HG03520 (cell line): ENCODE measurements around the gene PNPLA5.
"Not testable (repeated sequence)": the region's sequence is repeated elsewhere in the genome, so short reads cannot be mapped to it uniquely, and the experiment has no call there.

Source experiments
- ATAC-seq: cut with Tn5 transposase; IDR thresholded peaks from one replicate; pipeline ENCODE4 v1.9.1; 2021; ENCODE audit warnings: mild to moderate bottlenecking, moderate library complexity; ENCODE audit not compliant: unreplicated experiment

The PNPLA5 gene

GRCh38 chr22:43903033-43903432, 11.2 kb upstream of the PNPLA5 start:
- not testable (repeated sequence) for ATAC-seq

- ATAC-seq, result no peak
Observed at GRCh38 chr22:43901976-43902643, 10.3 kb upstream of the PNPLA5 start.

- no peak for ATAC-seq
Observed at GRCh38 chr22:43900206-43900605, 8.4 kb upstream of the PNPLA5 start.

- no peak for ATAC-seq
Observed at GRCh38 chr22:43897751-43898261, 6.0 kb upstream of the PNPLA5 start.

DNA sequence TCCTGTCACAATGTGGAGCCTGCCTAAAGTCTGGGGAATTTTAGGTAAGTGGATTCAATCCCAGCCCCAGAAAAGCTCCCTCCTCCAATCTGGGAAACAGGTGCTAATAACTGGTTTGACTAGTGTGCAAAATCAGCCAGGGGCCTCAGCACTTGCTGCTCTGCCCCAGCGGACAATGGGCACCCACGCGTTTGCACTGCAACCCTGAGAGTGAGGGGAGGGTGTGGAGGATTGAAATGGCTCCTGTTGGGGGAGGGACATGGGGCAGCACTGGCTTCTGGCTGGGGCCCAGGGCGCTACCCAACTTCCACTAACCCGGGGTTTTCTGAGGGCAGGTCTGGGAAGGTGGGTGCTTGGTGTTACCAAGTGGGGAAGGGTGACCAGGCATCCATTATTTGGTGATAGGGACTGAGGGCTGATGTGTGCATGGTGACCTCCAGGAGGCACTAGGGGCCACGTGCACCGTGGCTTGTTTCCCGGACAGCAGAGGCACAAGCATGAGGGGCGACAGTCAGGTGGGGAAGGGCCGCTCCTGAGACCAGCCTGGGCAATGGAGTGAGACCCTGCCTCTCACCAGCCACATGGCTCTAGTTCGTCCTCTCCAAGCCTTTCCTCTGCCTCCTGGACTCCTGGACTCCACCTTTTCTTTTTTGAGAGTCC, 4.3 kb upstream of the PNPLA5 start:
- ATAC-seq, result no peak

GRCh38 chr22:43894122-43894521, 2.3 kb upstream of the PNPLA5 start:
- no peak for ATAC-seq

- no peak for ATAC-seq
Observed at GRCh38 chr22:43893266-43893665, 1.5 kb upstream of the PNPLA5 start.

GRCh38 chr22:43892183-43892894, 526 bp upstream of the PNPLA5 start:
- ATAC-seq, result no peak

DNA sequence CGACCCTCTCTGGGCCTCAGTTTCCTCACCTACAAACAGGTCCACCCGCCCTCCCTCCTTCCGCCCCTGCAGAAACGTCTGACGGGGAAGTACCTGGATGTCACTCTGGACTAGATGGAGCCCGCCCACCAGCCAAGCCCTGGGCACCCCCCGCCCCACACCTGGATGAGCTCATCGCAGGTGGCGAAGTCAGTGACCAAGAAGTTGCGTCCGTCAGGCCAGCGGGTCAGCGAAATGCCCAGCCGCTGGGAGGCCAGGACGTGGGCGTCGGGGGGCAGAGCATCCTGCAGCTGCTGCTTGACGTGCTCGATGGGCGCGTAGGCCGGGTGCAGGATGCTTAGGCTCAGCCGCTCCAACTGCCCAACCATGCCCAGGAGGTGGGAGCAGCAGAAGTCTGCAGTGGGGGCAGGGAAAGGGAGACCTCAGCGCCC, 897 bp downstream of the PNPLA5 start:
- no peak for ATAC-seq

- no peak for ATAC-seq
Observed at GRCh38 chr22:43889860-43890253, 2.0 kb downstream of the PNPLA5 start.

DNA sequence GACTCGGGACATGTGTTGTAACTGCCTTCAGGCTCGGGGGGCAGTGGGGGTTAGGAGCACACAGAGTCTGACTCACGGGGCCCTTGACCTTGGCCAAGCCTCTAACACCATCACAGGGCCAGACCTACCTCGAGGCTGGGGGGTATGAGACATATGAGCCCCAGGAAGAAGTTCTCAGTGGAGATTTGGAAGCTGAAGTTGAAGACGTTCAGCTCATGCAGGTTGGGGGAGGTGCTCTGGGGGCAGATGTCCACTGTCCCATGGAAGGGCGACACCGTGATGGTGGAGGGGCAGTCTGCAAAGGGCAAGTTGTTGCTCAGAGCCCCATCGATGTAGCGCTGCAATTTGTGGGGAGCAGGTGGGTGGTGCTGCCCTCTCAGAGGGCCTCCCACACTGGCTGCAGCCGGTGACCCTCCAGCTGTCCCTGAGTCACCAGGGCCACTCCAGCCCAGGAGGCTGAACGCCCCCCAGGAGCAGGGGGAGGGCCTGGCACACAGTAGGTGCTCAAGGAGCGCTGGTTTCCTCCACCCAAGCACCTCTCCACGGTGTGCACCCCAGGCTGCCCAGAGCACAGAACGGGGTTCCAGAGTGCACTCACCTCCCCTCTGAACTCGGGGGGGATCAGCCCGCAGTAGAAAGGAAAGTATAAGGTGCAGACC, 2.5 kb downstream of the PNPLA5 start:
- ATAC-seq, result no peak

- no peak for ATAC-seq
Observed at GRCh38 chr22:43888740-43889139, 3.1 kb downstream of the PNPLA5 start.

GRCh38 chr22:43887391-43887790, 4.4 kb downstream of the PNPLA5 start:
- ATAC-seq, result no peak

- ATAC-seq, result no peak
Observed at GRCh38 chr22:43886231-43886630, 5.6 kb downstream of the PNPLA5 start.

DNA sequence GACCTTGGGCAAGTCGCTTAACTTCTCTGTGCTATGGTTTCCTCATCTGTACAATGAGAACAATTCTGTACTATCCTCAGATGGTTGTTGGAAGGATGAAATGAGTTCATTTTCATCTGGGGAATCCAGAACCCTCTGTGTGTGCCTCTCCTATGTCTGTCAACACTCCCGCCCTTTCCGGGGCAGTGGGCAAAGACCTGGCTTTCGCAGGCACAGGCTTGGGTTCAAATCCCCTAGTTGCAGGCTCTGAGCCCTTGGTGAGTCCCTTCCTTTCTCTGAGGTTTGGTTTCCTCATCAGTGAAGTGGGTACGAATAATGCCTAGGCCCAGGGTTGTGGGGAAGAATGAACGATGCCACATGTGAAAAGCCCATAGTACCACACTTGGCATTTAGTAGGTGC, 6.0 kb downstream of the PNPLA5 start:
- no peak for ATAC-seq

GRCh38 chr22:43885319-43885671, 6.5 kb downstream of the PNPLA5 start:
- ATAC-seq, result no peak

DNA sequence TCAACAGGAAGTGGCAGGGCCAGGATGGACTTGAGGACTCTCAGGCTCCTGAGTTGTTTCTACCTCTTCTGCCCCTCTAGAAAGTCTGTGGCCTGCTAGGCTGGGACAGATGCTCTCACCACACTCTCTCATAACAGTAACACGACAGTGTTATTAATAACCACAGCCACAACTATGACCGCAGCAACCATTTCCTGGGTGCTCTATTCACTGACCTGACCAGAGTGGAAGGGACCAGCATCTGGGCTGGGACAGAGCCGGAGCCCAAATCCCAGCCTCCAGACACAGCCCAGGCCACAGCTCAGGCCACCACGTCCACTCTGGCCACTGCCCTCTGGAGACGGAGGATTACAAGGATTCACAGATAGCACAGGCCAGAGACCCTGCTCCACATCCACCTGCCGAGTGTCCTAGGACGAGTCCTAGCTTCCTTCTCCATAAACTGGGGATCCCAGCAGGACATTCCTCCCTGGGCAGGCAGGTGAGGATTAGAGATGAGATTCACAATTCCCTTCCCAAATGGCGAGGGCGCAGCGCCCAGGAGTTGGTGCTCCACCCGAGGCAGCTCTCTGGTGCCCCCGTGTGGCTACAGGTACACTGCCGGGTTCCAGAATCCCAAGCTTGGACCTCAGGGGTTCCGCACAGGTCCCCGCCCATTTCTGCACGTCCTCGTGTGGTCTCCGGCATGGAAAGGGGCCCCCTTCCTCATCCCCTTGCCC, 7.1 kb downstream of the PNPLA5 start:
- ATAC-seq, result no peak

DNA sequence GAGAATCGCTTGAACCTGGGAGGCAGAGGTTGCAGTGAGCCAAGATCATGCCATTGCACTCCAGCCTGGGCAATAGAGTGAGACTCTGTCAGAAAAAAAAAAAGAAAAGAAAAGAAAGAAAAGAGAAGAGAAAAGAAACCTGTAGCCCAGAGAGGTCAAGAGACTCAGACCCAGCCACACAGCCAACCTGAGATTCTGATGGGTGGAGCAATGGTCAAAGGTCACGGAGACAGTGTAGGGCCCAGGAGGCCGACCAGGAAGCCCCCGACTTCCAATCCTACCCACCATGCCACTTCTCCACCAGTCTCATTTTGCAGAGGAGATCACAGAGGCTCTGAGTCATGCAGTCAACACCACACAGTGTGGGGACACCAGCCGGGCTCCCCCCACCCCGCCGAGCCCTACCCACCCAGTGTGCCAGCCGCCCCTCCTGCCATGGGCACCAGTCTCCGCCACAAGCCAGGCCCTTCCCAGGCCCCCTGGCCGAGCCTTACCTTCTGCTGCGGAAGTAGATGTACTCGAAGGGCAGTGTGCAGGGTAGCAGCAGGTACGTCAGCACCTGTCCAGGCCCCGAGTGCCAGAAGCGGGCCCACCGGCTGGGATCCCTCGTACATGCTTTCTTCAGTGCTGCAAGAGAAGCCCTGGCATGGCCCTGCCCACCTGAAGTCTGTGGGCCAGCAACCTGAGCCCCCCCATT, 7.9 kb downstream of the PNPLA5 start:
- no peak for ATAC-seq

- no peak for ATAC-seq
Observed at GRCh38 chr22:43883012-43883661, 8.7 kb downstream of the PNPLA5 start.
